Left ventricle myocardium inferior (tissue), 1 donor: ENCODE measurements around the gene SEC22C. TPM values are rescaled to one million over a fixed set of nuclear protein-coding genes. Genes with fewer than 3 reads are reported as not detected.

Experiments used
- DNase-seq: peaks from one replicate; pipeline ENCODE4 v3.0.0-alpha.2; 2020
- H3K27ac ChIP-seq: fragments of 200-600 bp; replicated peaks from 2 replicates; pipeline ENCODE4 v1.8.0; 2021
- H3K27me3 ChIP-seq: fragments of 200-600 bp; 2 replicates; pipeline ENCODE4 v1.8.0; 2021; ENCODE audit warnings: low read depth
- H3K36me3 ChIP-seq: fragments of 200-600 bp; 2 replicates; pipeline ENCODE4 v1.8.0; 2021
- H3K4me1 ChIP-seq: fragments of 200-600 bp; 2 replicates; pipeline ENCODE4 v1.8.0; 2021
- H3K4me3 ChIP-seq: fragments of 200-600 bp; 2 replicates; pipeline ENCODE4 v1.8.0; 2021; ENCODE audit warnings: mild to moderate bottlenecking, moderate library complexity
- H3K9me3 ChIP-seq: fragments of 200-600 bp; replicated peaks from 2 replicates; pipeline ENCODE4 v1.8.0; 2021
- CTCF ChIP-seq: fragments of 200-600 bp; IDR thresholded peaks from 2 replicates; pipeline ENCODE4 v1.8.0; 2021; ENCODE audit warnings: antibody characterized with exemption, mild to moderate bottlenecking, borderline replicate concordance
- intact Hi-C: fragments of 100-400 bp; cut with micrococcal nuclease; formaldehyde crosslinking; loops from one replicate; pipeline ENCODE4 v1.11.0; 2022
- total RNA-seq: library from RNA; stranded (reverse); fragmentation: NEBNext Ultra II Directional; extraction: Animal tissue kit (Norgen Biotek cat#: 25700); gene quantifications from one replicate; pipeline ENCODE4 v1.2.1, GENCODE V29; 2021
- donor health status: DM: no; HTN: yes; CAD: no; lungs with severe emphysema.

SEC22C gene
- total RNA-seq, 1 donor from 2014 or later, result 23.0 TPM

GRCh38 chr3:42500909-42501308 is 80.9 kb downstream of the SEC22C start:
- Histone ChIP-seq H3K27me3 (peaks cover 51% of the 10 kb centered on the region), H3K36me3 (no peaks in the 10 kb centered on the region), H3K4me3 (peak overlapping the region; percentile 68), H3K27ac (no peak overlapping the region), H3K9me3 (no peaks in the 10 kb centered on the region), H3K4me1 (peaks cover 22% of the 10 kb centered on the region)
- DNase-seq, result no peak
- intact Hi-C loops, result no loop called here
- TF ChIP-seq CTCF, result no peak

GRCh38 chr3:42500091-42500490 is 81.7 kb downstream of the SEC22C start:
- Histone ChIP-seq H3K4me3 (no peak overlapping the region), H3K27ac (no peak overlapping the region), H3K4me1 (peaks cover 22% of the 10 kb centered on the region), H3K36me3 (no peaks in the 10 kb centered on the region), H3K27me3 (peaks cover 51% of the 10 kb centered on the region), H3K9me3 (no peaks in the 10 kb centered on the region)
- TF ChIP-seq CTCF, result no peak
- DNase-seq, result no peak
- intact Hi-C loops, result no loop called here

GRCh38 chr3:42499478-42499871 is 82.3 kb downstream of the SEC22C start:
- Histone ChIP-seq H3K27ac (no peak overlapping the region), H3K4me3 (no peak overlapping the region), H3K27me3 (peaks cover 51% of the 10 kb centered on the region), H3K36me3 (no peaks in the 10 kb centered on the region), H3K4me1 (peaks cover 22% of the 10 kb centered on the region), H3K9me3 (no peaks in the 10 kb centered on the region)
- no peak for TF ChIP-seq CTCF
- DNase-seq, result no peak
- intact Hi-C loops, result no loop called here

- H3K36me3 ChIP-seq, result no peaks in the 10 kb centered on the region
- H3K4me1 ChIP-seq, result peaks cover 22% of the 10 kb centered on the region
- intact Hi-C loops, result no loop called here
- H3K27me3 ChIP-seq, result peaks cover 51% of the 10 kb centered on the region
- TF ChIP-seq CTCF, result no peak
- DNase-seq, result no peak
- H3K9me3 ChIP-seq, result no peaks in the 10 kb centered on the region
- H3K27ac ChIP-seq, result no peak overlapping the region
- H3K4me3 ChIP-seq, result no peak overlapping the region
Observed at GRCh38 chr3:42498791-42499477, 82.8 kb downstream of the SEC22C start.

- Histone ChIP-seq H3K4me1 (peaks cover 26% of the 10 kb centered on the region), H3K9me3 (no peaks in the 10 kb centered on the region), H3K27ac (no peak overlapping the region), H3K4me3 (no peak overlapping the region), H3K36me3 (no peaks in the 10 kb centered on the region), H3K27me3 (peaks cover 50% of the 10 kb centered on the region)
- no peak for TF ChIP-seq CTCF
- intact Hi-C loops, result no loop called here
- no peak for DNase-seq
Observed at GRCh38 chr3:42498034-42498433, 83.7 kb downstream of the SEC22C start.

Other genes with a start within 250 kb of the SEC22C start
- not detected for gene LYZL4, start 171.4 kb downstream of the SEC22C start, total RNA-seq
- gene VIPR1, start 79.3 kb downstream of the SEC22C start, total RNA-seq, result 1.7 TPM
- gene SS18L2, start 8.9 kb upstream of the SEC22C start, total RNA-seq, result 12.2 TPM
- gene NKTR, start 18.7 kb upstream of the SEC22C start, total RNA-seq, result 20.0 TPM
- gene ZBTB47, start 71.7 kb upstream of the SEC22C start, total RNA-seq, result 118 TPM
- 0.22 TPM for gene KLHL40, start 103.6 kb upstream of the SEC22C start, total RNA-seq
- gene HHATL, start 120.8 kb upstream of the SEC22C start, total RNA-seq, result 552 TPM
- 0.41 TPM for gene CCDC13, start 191.3 kb upstream of the SEC22C start, total RNA-seq
- gene HIGD1A, start 222.5 kb upstream of the SEC22C start, total RNA-seq, result 377 TPM
- 0.44 TPM for gene ACKR2, start 227.5 kb upstream of the SEC22C start, total RNA-seq